ENCODE measurements around the gene SBDS. TPM values are rescaled to one million over a fixed set of nuclear protein-coding genes. Genes with fewer than 3 reads are reported as not detected.

The SBDS gene
- polyA plus RNA-seq, 3 donors, result 31.7 to 101 (median 34.8) TPM

DNA sequence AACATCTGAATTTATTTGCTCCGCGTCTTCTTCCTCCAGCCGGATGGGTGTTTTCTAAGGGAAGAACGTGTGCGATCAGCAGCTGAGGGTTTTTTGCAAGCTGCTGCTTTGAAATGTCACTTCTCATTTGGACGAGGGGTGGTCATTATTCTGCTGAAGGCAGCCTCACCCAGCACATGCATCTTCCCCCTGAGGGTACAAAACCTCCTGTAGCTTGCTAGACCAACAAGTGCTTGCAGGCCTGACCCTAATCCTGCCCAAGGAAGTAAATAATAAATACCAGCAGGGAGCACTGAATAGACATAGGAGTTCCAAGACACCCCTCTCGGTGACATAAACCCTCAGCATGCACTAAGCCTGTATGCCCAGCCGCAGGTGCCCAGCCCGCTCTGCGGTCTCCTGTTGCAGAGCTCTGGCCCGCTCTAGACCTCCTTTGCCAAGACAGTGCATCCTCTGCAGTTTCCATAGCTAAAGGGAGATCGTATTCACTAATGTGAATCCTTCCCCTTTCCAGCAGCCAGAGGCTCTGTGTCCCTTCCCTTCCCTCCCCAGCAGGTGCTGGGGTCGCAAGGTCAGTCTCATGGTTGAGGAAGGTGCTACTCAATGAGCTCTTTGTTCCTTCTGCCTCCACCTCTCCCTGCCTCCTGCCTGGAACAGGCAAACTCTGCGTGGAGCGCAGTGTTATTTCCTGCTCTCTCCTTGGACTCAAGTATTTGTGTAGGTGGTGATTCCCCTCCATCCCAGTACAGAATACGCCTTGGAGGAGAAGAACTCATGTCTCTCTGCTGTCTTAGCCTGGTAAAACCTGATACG, 36.6 kb downstream of the SBDS start:
- no peak overlapping the region for H3K4me2 ChIP-seq (replicated peaks; ENCODE audit: extremely low read depth, low read length, poor library complexity, severe bottlenecking)
- no peak overlapping the region for H3K27ac ChIP-seq (ENCODE audit: low read depth in 1 of 2, low read length in 2 of 2)
- H3K4me3 ChIP-seq (replicated peaks in 1 of 3; ENCODE audit: low read depth in 2 of 3, low read length in 3 of 3), result no peak overlapping the region
- Mint-ChIP-seq H3K4me3 (no peak overlapping the region), H3K9me3 (peaks cover 0 to 3% (median 0%) of the 10 kb centered on the region in 7 donors), H3K36me3 (peaks cover 55 to 70% of the 10 kb centered on the region in 2 donors), H3K27me3 (ENCODE audit: low read depth in 3 of 3) (no peaks in the 10 kb centered on the region), H3K27ac (peak overlapping the region in 1 of 7 donors; percentile 18), H3K4me1 (no peaks in the 10 kb centered on the region)
- no peaks in the 10 kb centered on the region for H3K4me1 ChIP-seq (ENCODE audit: control insufficient read depth in 1 of 2, insufficient read depth in 2 of 2, low read length in 2 of 2)
- H3K36me3 ChIP-seq (replicated peaks in 1 of 2; ENCODE audit: control insufficient read depth in 1 of 2, insufficient read depth in 2 of 2, low read length in 2 of 2), result peaks cover 55 to 66% of the 10 kb centered on the region in 2 donors
- no peaks in the 10 kb centered on the region for H3K9me3 ChIP-seq (replicated peaks in 1 of 2; ENCODE audit: control insufficient read depth in 1 of 2, insufficient read depth in 1 of 2, low read length in 2 of 2)
- TF ChIP-seq, protein P1, sequence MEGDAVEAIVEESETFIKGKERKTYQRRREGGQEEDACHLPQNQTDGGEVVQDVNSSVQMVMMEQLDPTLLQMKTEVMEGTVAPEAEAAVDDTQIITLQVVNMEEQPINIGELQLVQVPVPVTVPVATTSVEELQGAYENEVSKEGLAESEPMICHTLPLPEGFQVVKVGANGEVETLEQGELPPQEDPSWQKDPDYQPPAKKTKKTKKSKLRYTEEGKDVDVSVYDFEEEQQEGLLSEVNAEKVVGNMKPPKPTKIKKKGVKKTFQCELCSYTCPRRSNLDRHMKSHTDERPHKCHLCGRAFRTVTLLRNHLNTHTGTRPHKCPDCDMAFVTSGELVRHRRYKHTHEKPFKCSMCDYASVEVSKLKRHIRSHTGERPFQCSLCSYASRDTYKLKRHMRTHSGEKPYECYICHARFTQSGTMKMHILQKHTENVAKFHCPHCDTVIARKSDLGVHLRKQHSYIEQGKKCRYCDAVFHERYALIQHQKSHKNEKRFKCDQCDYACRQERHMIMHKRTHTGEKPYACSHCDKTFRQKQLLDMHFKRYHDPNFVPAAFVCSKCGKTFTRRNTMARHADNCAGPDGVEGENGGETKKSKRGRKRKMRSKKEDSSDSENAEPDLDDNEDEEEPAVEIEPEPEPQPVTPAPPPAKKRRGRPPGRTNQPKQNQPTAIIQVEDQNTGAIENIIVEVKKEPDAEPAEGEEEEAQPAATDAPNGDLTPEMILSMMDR (IDR thresholded peaks at IDR 0.05), result no peak
- 99% methylated on average over 9 of the region's 17 CpGs for WGBS (ENCODE audit: insufficient coverage)
- H2AFZ ChIP-seq (ENCODE audit: insufficient read depth, low read depth, low read length, poor library complexity, severe bottlenecking), result no peak overlapping the region
- no peaks in the 10 kb centered on the region for H3K79me2 ChIP-seq (ENCODE audit: insufficient read depth, low read length)
- no peaks in the 10 kb centered on the region for H3K27me3 ChIP-seq (ENCODE audit: control insufficient read depth in 2 of 2, insufficient read depth in 2 of 2, low read length in 2 of 2)
- no peak for DNase-seq
- no peaks in the 10 kb centered on the region for H4K20me1 ChIP-seq (ENCODE audit: insufficient read depth, low read length)
- no peak overlapping the region for H3K9ac ChIP-seq (ENCODE audit: insufficient read depth, low read length, poor library complexity, severe bottlenecking)
- intact Hi-C loops (cut with micrococcal nuclease), result no loop called here

DNA sequence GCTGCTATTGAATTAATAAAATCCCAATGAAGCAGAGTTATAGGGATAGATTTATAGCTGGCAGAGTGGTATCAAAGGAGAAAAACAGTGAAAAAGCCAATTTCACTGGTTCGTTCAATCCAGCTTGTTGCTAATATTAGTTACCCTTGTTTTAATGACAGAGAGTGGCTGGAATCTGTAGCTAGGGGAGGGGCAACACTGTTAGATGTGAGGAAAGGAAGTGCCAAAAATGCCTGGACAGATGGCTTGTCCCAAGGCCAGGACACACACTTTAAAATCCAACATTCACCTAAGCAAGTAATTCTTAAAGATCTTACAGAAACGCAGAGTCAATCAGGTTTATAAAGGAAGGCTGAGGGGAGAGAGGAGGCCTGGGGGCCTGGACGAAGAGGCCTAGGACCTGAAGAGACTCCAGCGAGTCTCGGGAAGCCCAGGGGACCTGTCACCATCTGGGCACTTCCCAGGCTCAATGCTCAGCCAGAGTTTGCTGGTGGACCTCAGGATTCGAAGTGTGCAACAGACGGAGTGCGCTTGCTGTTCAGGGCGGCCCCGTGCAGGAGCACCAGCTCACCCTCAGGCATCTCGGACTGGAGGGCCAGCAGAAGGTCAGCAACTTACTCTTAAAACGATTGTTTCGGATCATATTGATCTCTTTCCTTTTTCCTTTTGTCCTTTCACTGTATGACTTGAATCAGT, 37.6 kb downstream of the SBDS start:
- Histone ChIP-seq H3K27ac (ENCODE audit: low read depth in 1 of 2, low read length in 2 of 2) (no peak overlapping the region), H4K20me1 (ENCODE audit: insufficient read depth, low read length) (no peaks in the 10 kb centered on the region), H3K9me3 (replicated peaks in 1 of 2; ENCODE audit: control insufficient read depth in 1 of 2, insufficient read depth in 1 of 2, low read length in 2 of 2) (no peaks in the 10 kb centered on the region), H3K36me3 (replicated peaks in 1 of 2; ENCODE audit: control insufficient read depth in 1 of 2, insufficient read depth in 2 of 2, low read length in 2 of 2) (peaks cover 62 to 76% of the 10 kb centered on the region in 2 donors), H3K4me2 (replicated peaks; ENCODE audit: extremely low read depth, low read length, poor library complexity, severe bottlenecking) (no peak overlapping the region), H3K9ac (ENCODE audit: insufficient read depth, low read length, poor library complexity, severe bottlenecking) (no peak overlapping the region), H2AFZ (ENCODE audit: insufficient read depth, low read depth, low read length, poor library complexity, severe bottlenecking) (no peak overlapping the region), H3K79me2 (ENCODE audit: insufficient read depth, low read length) (no peaks in the 10 kb centered on the region), H3K27me3 (ENCODE audit: control insufficient read depth in 2 of 2, insufficient read depth in 2 of 2, low read length in 2 of 2) (no peaks in the 10 kb centered on the region), H3K4me1 (ENCODE audit: control insufficient read depth in 1 of 2, insufficient read depth in 2 of 2, low read length in 2 of 2) (no peaks in the 10 kb centered on the region), H3K4me3 (replicated peaks in 1 of 3; ENCODE audit: low read depth in 2 of 3, low read length in 3 of 3) (no peak overlapping the region)
- TF ChIP-seq, protein P1 (IDR thresholded peaks at IDR 0.05), result no peak
- 98% methylated on average over 12 of the region's 13 CpGs for WGBS (ENCODE audit: insufficient coverage)
- H3K9me3 Mint-ChIP-seq, result no peaks in the 10 kb centered on the region
- intact Hi-C loops (cut with micrococcal nuclease), result no loop called here
- no peaks in the 10 kb centered on the region for H3K4me1 Mint-ChIP-seq
- peaks cover 64 to 80% of the 10 kb centered on the region in 2 donors for H3K36me3 Mint-ChIP-seq
- H3K27ac Mint-ChIP-seq, result peak overlapping the region in 1 of 7 donors; percentile 18
- DNase-seq, result no peak
- H3K4me3 Mint-ChIP-seq, result no peak overlapping the region
- H3K27me3 Mint-ChIP-seq (ENCODE audit: low read depth in 3 of 3), result peaks cover 0 to 1% (median 0%) of the 10 kb centered on the region in 3 donors
